HG02588 (cell line): Measurements from ENCODE around the gene LAMA3.

Experiments used
- ATAC-seq: cut with Tn5 transposase; IDR thresholded peaks from one replicate; pipeline ENCODE4 v1.9.1; 2021; ENCODE audit warnings: mild to moderate bottlenecking, moderate library complexity; ENCODE audit not compliant: unreplicated experiment

Gene LAMA3

GRCh38 chr18:23689031-23689615, at the start of gene LAMA3:
TSS of gene LAMA3 (plus strand) at chr18:23689453. CDS start at chr18:23689684, 231 bp downstream.
- ATAC-seq: peak; percentile 61

- no peak for ATAC-seq
Observed at GRCh38 chr18:23640052-23640451, 49.2 kb upstream of the LAMA3 start.

DNA sequence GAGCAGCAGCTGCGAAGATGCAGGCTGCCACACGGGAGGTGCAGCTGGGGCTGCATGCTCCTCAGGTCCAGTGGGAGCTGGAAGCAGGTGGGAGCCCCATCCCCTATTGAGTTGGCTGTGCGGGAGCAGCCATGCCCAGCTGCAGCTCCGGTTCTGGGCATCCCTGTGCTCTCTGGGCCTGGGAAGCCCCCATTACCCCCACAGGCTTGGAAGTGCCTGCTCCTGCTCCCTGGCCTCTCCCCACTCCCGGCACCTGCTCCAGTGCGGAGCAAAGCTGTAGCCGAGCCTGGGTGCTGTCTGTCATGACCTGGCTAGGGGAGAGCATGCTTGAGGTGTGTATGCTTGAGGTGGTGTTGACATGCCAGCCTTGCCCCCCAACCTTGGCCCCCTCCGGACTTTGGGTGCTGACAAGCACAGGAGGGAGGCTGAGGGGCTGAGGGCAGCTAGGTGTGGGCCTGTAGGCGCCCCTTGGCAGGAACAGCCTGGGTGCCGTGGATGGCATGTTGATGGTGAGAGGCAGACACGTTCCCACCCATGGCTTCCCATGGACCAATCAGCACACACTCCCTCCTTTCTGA, 48.0 kb upstream of the LAMA3 start:
- no peak for ATAC-seq

DNA sequence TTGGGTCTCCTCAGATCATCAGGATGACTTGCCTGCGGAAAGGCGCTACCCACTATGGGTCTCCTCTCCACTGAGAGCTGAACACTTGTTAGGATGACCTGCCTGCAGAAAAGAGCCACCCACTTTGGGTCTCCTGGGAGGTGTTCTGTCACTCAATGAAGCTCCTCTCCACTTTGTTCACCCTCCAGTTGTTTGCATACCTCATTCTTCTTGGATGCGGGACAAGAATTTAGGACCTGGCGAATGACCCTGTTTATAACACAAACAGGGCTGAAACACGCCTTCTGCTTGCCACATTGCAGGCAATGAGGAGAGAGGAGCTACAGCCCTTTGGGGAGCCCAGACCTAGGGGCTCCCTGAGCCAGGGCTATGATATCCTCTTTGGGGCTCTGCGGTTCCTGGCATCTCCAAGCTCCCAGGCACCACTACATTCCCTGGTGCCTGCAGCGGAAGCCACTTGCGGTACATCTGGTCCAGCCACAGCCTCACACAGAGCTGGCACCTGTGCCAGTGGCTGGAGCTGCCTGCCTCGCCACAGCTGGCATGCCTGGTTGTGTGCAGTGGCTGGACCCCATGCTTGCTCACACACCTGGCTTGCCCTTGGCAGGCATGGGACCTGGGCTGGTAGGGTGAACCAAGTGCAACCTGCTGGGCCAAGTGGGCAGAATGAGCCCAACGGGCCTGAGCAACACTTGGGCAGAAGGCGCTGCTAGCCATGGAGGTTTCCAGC, 47.2 kb upstream of the LAMA3 start:
- ATAC-seq: no peak

GRCh38 chr18:23643815-23644490, 45.3 kb upstream of the LAMA3 start:
- ATAC-seq: no peak

DNA sequence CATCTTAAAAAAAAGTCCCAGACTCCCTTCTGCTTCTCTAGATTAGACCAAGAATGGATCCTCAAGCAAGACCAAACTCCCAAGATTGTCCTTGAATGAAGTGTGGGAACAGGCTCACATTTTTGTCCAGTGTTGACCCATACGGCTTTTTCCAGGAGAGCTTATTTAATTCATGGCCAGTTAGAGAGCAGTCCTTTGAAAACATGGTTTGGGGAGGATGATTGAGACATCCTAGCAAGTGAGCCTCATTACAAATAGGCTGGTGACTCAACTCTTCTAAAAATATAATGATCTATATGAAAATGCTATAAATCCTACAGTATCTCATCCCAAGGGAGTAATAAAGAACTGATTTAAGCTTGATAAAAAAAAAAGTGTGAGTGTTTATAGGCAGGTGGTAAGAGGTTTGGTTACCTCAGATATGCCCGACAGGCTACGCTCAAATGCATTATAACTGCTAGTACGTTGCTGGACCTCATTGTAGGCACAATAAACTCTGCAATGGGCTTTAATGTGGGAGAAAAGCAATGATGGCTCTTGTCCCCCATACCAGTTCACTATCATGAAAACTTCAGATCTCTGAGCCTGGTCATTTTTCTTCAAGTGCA, 43.6 kb upstream of the LAMA3 start:
- no peak for ATAC-seq

DNA sequence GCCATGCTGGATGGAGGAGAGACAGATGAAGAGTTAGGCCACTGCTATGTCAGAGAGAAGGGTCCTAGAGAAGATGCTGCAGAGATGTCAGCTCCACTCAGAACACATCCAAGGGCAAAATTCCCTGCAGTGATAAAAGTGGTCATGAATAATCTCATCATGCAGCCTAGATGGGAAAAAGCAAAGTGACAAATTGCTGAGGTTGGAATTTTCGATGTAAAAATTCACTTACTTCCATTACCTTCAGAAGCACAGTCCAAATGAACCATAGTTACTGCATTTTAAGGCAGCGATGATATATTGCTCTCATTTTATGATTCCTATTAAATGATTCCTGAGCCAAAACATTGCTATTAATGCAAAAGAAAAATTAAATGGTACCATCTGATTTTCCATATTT, 43.0 kb upstream of the LAMA3 start:
- ATAC-seq: no peak

- ATAC-seq: no peak
Observed at GRCh38 chr18:23648456-23648855, 40.8 kb upstream of the LAMA3 start.

- ATAC-seq: no peak
Observed at GRCh38 chr18:23648940-23649607, 40.2 kb upstream of the LAMA3 start.

- no peak for ATAC-seq
Observed at GRCh38 chr18:23650968-23651927, 38.0 kb upstream of the LAMA3 start.

- ATAC-seq: no peak
Observed at GRCh38 chr18:23652232-23652631, 37.0 kb upstream of the LAMA3 start.

GRCh38 chr18:23658285-23658684, 31.0 kb upstream of the LAMA3 start:
- ATAC-seq: no peak

DNA sequence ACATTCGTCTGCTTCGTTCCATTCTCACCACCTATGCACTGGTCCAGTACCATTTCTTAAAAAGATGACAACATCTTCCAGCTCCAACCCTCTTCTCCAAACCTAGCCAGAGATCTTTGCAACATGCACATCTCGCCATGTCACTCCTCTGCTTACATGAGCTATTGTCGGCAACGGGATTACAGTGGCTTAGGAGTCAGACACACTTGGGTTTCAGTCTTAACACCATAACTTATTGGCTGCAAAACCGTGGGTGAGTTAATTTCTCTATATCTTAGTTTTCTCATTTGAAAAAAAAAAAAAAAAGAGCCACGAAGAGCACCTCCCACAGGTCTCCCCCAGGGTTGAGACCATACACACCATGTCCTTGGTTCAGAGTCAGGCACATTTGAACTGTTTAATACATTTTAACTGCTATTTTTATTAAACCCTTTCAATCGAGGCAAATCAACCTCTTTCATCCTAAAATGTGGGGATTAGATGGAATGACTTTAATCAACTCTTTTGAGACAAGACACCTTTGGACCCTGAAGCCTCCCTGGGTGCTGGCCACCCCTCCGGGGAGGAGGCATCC, 27.4 kb upstream of the LAMA3 start:
- ATAC-seq: no peak

GRCh38 chr18:23662309-23663263, 26.7 kb upstream of the LAMA3 start, which contains the start of gene ANKRD29:
TSS of gene ANKRD29 (minus strand) at chr18:23662911. CDS start at chr18:23662730, 181 bp downstream.
- peak; percentile 63 for ATAC-seq

DNA sequence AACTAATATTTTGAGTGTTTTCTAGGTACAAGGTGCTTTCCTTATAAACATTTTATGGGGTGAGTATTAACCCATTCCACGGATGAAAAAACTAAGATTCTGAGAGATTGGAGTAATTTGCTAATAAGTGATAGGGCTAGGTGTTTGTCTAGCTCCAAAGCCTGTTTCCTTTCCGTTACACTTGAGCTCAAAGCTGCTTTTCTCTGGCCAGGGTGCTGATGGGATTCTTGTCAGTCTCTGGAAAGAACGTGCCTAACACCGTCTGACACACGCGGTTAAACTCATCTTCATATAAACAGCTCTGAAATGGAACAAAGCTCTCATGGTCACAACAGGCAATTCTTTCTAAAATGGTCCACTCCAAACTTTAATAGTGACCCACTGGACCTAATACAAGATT, 24.6 kb upstream of the LAMA3 start:
- no peak for ATAC-seq

DNA sequence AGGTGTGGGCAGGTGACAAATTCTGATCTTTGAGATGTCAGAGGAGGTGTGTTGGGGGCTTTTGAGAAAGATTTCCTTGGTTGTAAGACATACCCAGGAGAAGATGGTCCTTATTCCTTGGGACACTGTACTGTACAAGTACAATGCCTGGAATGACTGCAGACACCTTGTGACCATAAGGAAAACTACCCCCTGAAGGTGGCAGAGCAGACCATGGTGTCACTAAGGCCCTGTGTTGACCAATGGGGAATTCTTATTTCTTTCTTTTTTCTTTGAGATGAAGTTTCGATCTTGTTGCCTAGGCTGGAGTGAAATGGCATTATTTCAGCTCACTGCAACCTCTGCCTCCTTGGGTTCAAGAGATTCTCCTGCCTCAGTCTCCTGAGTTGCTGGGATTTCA, 22.1 kb upstream of the LAMA3 start:
- no peak for ATAC-seq

- ATAC-seq: no peak
Observed at GRCh38 chr18:23668731-23669130, 20.5 kb upstream of the LAMA3 start.

- no peak for ATAC-seq
Observed at GRCh38 chr18:23669202-23669766, 20.0 kb upstream of the LAMA3 start.
